Activated T-helper 2 cell treated with anti-CD3 and anti-CD28 coated beads, Interferon-gamma antibody, Interleukin-2, Interleukin-4, amounts not matched to agents 10 μg/mL and 5 μg/mL and 100 μg/mL, durations not matched to agents 14 hours and 24 hours and 36 hours (primary cell): ENCODE data around the gene EVPL. TPM values are rescaled to one million over a fixed set of nuclear protein-coding genes. Genes with fewer than 3 reads are reported as not detected.
"Not testable (repeated sequence)": the region's sequence is repeated elsewhere in the genome, so short reads cannot be mapped to it uniquely, and the experiment has no call there.

Experiments used
- DNase-seq: peaks from one replicate; pipeline ENCODE4 v3.0.0; 2021; ENCODE audit warnings: low spot score
- H3K27ac Mint-ChIP-seq: one replicate; pipeline ENCODE4 v1.8.0; 2021; ENCODE audit warnings: mixed read lengths
- H3K27me3 Mint-ChIP-seq: one replicate; pipeline ENCODE4 v1.8.0; 2021; ENCODE audit warnings: low read depth, mixed read lengths
- H3K36me3 Mint-ChIP-seq: one replicate; pipeline ENCODE4 v1.8.0; 2021; ENCODE audit warnings: low read depth, mixed read lengths
- H3K4me1 Mint-ChIP-seq: one replicate; pipeline ENCODE4 v1.8.0; 2021; ENCODE audit warnings: low read depth, mixed read lengths
- H3K4me3 Mint-ChIP-seq: one replicate; pipeline ENCODE4 v1.8.0; 2021; ENCODE audit warnings: low read depth, mild to moderate bottlenecking, moderate library complexity, mixed read lengths
- H3K9me3 Mint-ChIP-seq: one replicate; pipeline ENCODE4 v1.8.0; 2021; ENCODE audit warnings: mixed read lengths
- intact Hi-C: fragments of 100-400 bp; cut with micrococcal nuclease; formaldehyde crosslinking; loops from one replicate; pipeline ENCODE4 v1.15.1; 2023
- total RNA-seq: library from RNA; stranded (reverse); gene quantifications from 2 replicates; pipeline ENCODE4 v1.2.3, GENCODE V29; 2022

The EVPL gene
- total RNA-seq, 1 donor from 2014 or later, result not detected

DNA sequence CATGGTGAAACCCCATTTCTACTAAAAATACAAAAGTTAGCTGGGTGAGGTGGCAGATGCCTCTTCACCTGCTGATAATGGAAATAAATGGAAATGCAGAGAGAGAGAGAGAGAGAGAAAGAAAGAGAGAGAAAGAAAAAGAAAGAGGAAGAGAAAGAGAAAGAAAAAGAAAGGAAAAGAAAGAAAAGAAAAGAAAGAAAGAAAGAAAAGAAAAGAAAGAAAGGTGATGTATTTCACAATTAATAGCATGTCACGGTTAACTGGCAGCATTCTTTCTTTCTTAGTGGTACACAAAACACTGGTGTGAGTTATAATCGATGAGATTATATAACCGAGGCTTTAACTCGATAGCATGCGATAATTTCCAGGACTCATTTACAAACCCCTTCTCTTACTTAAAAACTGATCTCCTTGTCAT lies 51.3 kb downstream of the EVPL start:
- no peak overlapping the region for H3K27ac Mint-ChIP-seq

DNA sequence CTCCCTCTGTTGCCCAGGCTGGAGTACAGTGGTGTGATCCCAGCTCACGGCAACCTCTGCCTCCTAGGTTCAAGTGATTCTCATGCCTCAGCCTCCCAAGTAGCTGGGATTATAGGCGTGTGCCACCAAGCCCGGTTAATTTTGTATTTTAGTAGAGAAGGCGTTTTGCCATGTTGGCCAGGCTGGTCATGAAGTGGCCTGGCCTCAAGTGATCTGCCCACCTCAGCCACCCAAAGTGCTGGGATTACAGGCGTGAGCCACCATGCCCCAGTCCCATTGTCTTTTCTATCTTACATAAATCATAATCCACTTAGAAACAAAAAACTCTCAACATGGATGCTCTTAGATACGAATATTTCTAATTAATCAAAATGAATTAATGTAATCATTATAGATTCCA lies 51.9 kb downstream of the EVPL start:
- intact Hi-C loops, H3K27ac Mint-ChIP-seq: not testable (repeated sequence)

More for the DNA sequence above, 51.3 kb downstream of the EVPL start:
- Mint-ChIP-seq H3K36me3 (peaks cover 32% of the 10 kb centered on the region), H3K4me3 (no peak overlapping the region), H3K27me3 (no peaks in the 10 kb centered on the region), H3K9me3 (no peaks in the 10 kb centered on the region), H3K4me1 (peaks cover 21% of the 10 kb centered on the region)
- no peak for DNase-seq
- intact Hi-C loops, result no loop called here

DNA sequence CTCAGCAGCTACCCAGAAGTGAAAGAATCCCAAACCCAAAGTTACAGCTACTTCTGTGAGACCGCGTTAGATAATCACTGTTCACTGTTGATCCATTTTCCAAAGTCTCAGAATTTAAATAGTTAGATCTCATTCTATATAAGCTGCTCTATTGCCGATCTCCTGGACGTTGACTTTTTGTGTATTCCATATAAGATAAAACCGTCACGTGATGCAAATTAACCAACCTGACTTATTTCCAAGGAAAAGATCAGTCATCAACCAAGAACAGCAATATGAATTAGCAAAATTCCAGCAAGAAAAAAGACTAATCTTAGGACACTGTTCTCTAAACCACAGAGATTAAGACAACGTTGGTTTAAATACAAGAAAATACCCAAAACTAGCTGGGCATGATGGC lies 56.5 kb downstream of the EVPL start:
- Mint-ChIP-seq H3K27ac (no peak overlapping the region), H3K9me3 (no peaks in the 10 kb centered on the region), H3K27me3 (no peaks in the 10 kb centered on the region), H3K4me3 (no peak overlapping the region), H3K4me1 (peaks cover 5% of the 10 kb centered on the region), H3K36me3 (peaks cover 22% of the 10 kb centered on the region)
- DNase-seq, result no peak
- intact Hi-C loops, result no loop called here

More for the DNA sequence above, 51.9 kb downstream of the EVPL start:
- not testable (repeated sequence) for H3K4me3 Mint-ChIP-seq, DNase-seq, H3K9me3 Mint-ChIP-seq, H3K27me3 Mint-ChIP-seq
- H3K36me3 Mint-ChIP-seq, result peaks cover 36% of the 10 kb centered on the region
- H3K4me1 Mint-ChIP-seq, result peaks cover 20% of the 10 kb centered on the region

DNA sequence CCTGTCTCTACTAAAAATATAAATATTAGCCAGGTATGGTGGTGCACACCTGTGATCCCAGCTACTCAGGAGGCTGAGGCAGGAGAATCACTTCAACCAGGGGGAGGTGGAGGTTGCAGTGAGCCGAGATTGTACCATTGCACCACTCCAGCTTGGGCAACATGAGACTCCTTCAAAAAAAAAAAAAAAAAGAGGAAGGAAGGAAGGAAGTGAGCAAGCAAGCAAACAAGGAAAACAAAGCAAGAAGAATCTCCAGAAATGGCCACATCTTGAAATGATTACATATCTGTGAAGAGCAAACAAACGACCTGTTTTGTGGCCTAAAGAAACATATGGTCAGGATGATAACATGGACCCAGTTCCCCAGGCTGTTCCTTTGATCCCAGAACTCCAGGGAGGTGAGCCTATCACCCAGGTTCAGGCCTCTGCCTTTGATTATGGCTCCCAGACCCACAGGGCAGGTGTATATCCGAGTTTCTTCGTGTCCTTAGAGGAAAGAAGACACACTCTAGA lies 57.0 kb downstream of the EVPL start:
- H3K9me3 Mint-ChIP-seq, result no peaks in the 10 kb centered on the region
- H3K4me1 Mint-ChIP-seq, result peaks cover 4% of the 10 kb centered on the region
- DNase-seq, result no peak
- no peak overlapping the region for H3K4me3 Mint-ChIP-seq
- H3K27ac Mint-ChIP-seq, result no peak overlapping the region
- peaks cover 22% of the 10 kb centered on the region for H3K36me3 Mint-ChIP-seq
- no peaks in the 10 kb centered on the region for H3K27me3 Mint-ChIP-seq
- intact Hi-C loops, result no loop called here

DNA sequence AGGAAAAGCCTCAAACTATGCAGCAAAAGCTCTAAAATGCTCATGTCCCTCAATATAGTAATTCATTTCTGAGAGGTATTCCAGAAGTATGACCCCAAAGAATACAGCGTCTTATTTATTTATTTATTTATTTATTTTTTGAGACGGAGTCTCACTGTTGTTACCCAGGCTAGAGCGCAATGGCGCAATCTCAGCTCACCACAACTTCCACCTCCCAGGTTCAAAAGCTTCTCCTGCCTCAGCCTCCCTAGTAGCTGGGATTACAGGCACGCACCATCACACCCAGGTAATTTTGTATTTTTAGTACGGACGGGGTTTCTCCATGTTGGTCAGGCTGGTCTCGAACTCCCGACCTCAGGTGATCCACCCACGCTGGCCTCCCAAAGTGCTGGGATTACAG lies 58.1 kb downstream of the EVPL start:
- H3K4me1 Mint-ChIP-seq, intact Hi-C loops, H3K27ac Mint-ChIP-seq, H3K9me3 Mint-ChIP-seq, H3K27me3 Mint-ChIP-seq, DNase-seq, H3K4me3 Mint-ChIP-seq: not testable (repeated sequence)
- H3K36me3 Mint-ChIP-seq, result peaks cover 17% of the 10 kb centered on the region

DNA sequence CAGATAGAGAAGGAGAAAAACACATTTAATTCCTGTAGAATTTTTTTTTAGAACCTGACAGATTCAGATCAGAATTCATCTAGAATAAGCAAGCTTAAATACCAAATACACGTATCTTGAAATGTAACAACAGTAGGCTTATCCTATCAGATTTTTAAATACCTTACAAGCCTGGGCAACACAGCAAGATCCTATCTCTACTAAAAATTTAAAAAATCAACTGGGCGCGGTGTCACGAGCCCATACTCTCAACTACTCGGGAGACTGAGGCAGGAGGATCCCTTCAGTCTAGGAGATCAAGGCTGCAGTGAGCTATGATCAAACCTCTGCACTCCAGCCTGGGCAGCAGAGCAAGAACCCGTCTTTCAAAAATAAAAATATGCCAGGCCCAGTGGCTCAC lies 61.6 kb downstream of the EVPL start:
- Mint-ChIP-seq H3K4me3 (no peak overlapping the region), H3K36me3 (peaks cover 6% of the 10 kb centered on the region)
- intact Hi-C loops, result no loop called here

DNA sequence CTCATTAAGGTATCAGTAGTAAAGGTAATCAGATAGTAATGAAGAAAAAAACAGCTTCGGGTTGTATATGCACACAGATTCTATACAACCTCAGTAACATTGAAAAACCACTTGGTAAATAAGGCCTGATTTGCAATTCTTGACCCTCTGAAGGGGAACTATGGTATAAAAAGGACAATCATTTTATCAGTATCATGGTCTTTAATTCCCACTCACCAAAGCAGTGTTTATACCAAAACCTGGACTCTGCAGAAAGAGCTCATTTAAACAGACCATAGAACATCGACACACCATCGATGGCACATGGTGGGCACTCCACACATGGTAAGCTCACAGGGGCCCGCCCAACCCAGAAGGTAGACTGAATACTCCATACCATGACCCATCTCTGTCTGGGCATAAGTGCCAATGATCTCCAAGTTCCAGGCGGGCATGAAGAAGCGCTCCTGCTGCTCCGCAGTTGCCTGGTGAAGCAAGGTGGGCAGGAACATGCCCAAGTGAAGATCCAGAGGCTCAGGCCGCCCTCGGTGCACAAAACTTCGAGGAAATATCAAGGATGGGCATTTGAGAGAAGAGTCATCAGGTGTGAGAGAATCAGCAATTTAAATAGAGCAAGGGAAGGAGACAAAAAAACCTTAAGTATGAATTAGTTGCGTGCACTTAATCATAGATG lies 67.1 kb downstream of the EVPL start:
- H3K4me3 Mint-ChIP-seq, result no peak overlapping the region
- intact Hi-C loops, result no loop called here
- H3K36me3 Mint-ChIP-seq, result peaks cover 20% of the 10 kb centered on the region
- H3K4me1 Mint-ChIP-seq, result no peaks in the 10 kb centered on the region
- no peaks in the 10 kb centered on the region for H3K27me3 Mint-ChIP-seq
- H3K9me3 Mint-ChIP-seq, result no peaks in the 10 kb centered on the region
- no peak for DNase-seq
- no peak overlapping the region for H3K27ac Mint-ChIP-seq

More for the DNA sequence above, 61.6 kb downstream of the EVPL start:
- no peaks in the 10 kb centered on the region for H3K9me3 Mint-ChIP-seq
- H3K27ac Mint-ChIP-seq, result no peak overlapping the region
- no peak for DNase-seq
- H3K4me1 Mint-ChIP-seq, result peaks cover 2% of the 10 kb centered on the region
- H3K27me3 Mint-ChIP-seq, result no peaks in the 10 kb centered on the region

DNA sequence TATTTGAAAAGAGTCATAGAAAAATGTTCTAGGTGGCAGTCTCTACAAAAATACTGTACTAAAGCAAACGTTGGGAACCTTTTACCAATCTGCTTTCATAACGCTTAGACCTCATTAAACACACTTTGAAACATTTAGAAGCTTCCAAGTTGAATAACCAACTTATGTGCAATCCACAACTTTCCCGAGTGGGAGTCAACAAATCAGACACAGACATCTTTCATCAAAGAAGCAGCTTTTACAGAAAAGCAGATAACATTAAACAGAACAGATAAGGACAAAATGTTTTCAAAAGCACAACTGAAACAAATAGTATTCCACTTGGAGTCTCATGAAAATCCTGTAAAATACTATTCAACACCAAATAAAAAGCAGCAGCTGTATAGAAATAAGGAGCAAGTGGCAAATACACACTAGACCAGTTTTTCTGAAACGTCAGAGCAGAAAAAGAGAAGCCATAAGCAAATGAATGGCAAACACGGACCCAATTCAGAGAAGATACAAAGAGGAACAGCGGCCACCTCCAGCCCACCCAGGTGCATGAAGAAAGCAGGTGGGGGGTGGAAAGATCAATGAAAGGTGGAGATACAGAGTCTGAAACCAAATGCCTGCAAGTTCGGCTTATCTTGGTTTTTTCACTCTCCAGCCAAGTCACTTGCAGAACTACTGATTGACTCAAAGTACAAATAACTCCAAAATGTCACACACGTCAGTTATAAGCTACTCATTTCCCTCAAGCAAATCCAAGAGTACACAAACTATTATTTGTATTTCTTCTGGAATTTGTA lies 67.9 kb downstream of the EVPL start:
- Mint-ChIP-seq H3K4me1 (no peaks in the 10 kb centered on the region), H3K9me3 (no peaks in the 10 kb centered on the region), H3K27ac (no peak overlapping the region), H3K4me3 (no peak overlapping the region), H3K27me3 (no peaks in the 10 kb centered on the region), H3K36me3 (peaks cover 24% of the 10 kb centered on the region)
- intact Hi-C loops, result no loop called here
- DNase-seq, result no peak

Other genes starting within 250 kb of the EVPL start
- 26.8 and 30.1 TPM in 2 replicates for gene UNK, start 242.5 kb downstream of the EVPL start, total RNA-seq
- gene UNC13D, start 182.9 kb downstream of the EVPL start, total RNA-seq, result 165 and 175 TPM in 2 replicates
- gene WBP2, start 172.0 kb downstream of the EVPL start, total RNA-seq, result 79.3 and 80.7 TPM in 2 replicates
- gene TRIM47, start 148.7 kb downstream of the EVPL start, total RNA-seq, result 22.5 and 24.5 TPM in 2 replicates
- gene TRIM65, start 130.4 kb downstream of the EVPL start, total RNA-seq, result 42.8 and 45.6 TPM in 2 replicates
- 127 and 139 TPM in 2 replicates for gene MRPL38, start 122.4 kb downstream of the EVPL start, total RNA-seq
- gene FBF1, start 86.3 kb downstream of the EVPL start, total RNA-seq, result 15.0 and 17.6 TPM in 2 replicates
- gene ACOX1, start 48.1 kb downstream of the EVPL start, total RNA-seq, result 29.4 and 30.6 TPM in 2 replicates
- 11.4 and 13.4 TPM in 2 replicates for gene TEN1, start 48.1 kb downstream of the EVPL start, total RNA-seq
- gene CDK3, start 26.5 kb downstream of the EVPL start, total RNA-seq, result 6.9 and 7.4 TPM in 2 replicates
- 188 and 194 TPM in 2 replicates for gene SRP68, start 45.2 kb upstream of the EVPL start, total RNA-seq
- gene GALR2, start 47.5 kb upstream of the EVPL start, total RNA-seq, result 10.7 and 14.5 TPM in 2 replicates
- 10.3 and 14.1 TPM in 2 replicates for gene ZACN, start 51.9 kb upstream of the EVPL start, total RNA-seq
- 103 and 110 TPM in 2 replicates for gene EXOC7, start 76.5 kb upstream of the EVPL start, total RNA-seq
- gene FOXJ1, start 113.9 kb upstream of the EVPL start, total RNA-seq, result 0.11 TPM in 2 replicates
- 34.3 and 34.9 TPM in 2 replicates for gene RNF157, start 213.2 kb upstream of the EVPL start, total RNA-seq
- 204 and 212 TPM in 2 replicates for gene UBALD2, start 238.0 kb upstream of the EVPL start, total RNA-seq